GM19043 (cell line): ENCODE measurements around the gene P2RY6.
"Not testable (repeated sequence)": the region's sequence is repeated elsewhere in the genome, so short reads cannot be mapped to it uniquely, and the experiment has no call there.

Source experiments
- ATAC-seq: cut with Tn5 transposase; IDR thresholded peaks from one replicate; pipeline ENCODE4 v1.9.1; 2021; ENCODE audit warnings: low read depth; ENCODE audit not compliant: unreplicated experiment

Gene P2RY6

GRCh38 chr11:73258104-73259035, 13.8 kb upstream of the P2RY6 start:
- ATAC-seq, result no peak

DNA sequence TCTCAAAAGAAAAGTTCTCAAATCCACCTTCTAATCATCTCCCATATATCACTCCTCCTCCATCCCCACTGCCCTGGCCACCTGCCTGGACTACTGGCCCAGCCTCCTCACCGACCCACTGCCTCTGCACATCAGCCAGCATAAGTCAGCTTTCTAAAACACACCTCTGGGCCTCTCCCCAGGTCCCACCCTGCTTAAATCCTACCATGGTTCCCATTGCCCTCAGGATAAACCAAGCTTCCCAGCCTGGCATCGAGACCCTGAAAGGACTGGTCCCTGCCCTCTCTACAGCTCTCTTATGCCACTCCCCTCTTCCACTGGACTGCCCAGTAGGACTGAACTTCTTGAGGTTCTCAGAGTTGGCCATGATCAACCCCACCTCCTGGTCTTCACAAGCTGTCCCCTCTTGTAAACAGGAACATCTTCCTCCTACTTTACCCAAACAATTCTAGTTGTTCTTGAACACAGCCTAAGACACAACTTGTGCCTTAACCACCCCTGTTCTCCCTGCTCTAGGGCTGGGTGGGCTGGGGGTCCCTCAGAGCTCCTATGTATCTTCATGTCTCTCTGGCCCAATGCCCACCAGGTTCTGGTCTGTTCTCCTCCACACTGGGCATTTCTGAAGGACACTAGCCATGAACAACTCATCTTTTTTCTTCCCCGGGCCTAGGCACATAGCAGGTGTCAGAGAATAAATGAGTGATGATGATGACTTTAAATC, 12.6 kb upstream of the P2RY6 start:
- ATAC-seq, result no peak

- no peak for ATAC-seq
Observed at GRCh38 chr11:73260127-73260457, 12.0 kb upstream of the P2RY6 start.

DNA sequence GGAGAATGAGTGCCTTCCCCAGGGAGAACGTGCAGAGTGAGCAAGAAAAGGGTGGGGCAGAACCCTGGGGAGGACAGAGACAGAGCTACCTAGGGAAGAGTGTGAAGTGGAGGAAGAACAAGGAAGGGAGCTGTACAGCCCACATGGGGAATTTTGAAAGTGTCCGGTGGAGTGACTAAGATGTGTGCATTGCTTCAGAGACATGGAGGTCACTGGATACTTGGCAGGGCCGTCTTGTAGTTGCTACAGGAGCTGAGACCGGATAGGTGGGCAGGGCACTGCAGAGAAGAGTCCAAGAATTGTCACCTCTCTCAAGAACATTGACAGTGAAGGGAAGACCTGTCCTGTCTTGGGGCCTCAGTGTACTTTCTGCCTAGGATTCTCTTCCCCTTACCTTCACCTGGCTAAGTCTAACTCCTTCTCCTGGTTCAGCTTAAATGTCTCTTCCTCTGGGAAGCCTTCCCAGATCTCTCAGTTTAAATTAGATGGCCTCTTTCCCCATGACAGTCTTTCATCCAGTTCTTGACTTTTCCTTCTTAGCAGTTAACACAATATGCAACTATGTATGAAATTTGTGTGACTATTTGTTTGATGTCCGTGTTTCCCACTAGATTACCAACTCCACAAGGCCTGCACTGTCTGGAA, 9.2 kb upstream of the P2RY6 start:
- ATAC-seq, result no peak

DNA sequence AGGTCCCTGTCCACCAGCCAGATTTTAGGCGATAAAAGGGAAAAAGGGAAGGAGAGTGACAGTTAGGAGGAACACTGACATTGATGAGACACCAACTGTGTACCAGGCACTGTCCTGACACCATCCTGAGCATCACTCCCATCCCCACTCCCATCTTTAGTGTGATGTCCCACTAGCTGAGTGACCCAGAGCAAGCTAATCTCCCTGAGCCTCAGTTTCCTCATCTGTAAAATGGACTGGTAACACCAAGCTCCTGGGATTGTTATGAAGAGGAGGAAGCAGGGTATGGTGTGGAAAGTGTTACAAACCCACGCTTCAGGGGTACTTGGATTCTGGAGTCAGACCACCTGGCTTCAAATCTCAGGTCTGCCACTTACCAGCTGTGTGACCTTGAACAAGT, 8.5 kb upstream of the P2RY6 start:
- no peak for ATAC-seq

- ATAC-seq, result no peak
Observed at GRCh38 chr11:73265278-73265810, 6.8 kb upstream of the P2RY6 start.

GRCh38 chr11:73265853-73266645, 6.1 kb upstream of the P2RY6 start:
- no peak for ATAC-seq

DNA sequence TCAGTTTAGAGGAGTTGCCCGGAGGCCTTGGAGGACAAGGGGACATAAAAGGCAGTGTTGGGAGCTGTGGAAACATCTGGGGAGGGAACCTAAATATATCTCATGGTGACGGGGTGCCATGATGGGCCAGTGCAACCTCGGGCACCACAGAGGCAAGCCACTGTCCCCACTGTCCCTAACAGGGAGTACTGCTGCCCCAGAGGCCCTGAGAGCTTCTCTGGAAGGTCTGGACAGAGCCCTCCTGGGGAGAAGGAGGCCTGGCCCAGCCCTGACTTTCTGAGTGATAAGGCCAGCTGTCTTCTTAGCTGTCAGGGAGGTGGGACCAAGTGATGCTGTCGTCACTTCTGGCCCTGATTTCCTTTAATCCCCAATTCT, 5.5 kb upstream of the P2RY6 start:
- no peak for ATAC-seq

DNA sequence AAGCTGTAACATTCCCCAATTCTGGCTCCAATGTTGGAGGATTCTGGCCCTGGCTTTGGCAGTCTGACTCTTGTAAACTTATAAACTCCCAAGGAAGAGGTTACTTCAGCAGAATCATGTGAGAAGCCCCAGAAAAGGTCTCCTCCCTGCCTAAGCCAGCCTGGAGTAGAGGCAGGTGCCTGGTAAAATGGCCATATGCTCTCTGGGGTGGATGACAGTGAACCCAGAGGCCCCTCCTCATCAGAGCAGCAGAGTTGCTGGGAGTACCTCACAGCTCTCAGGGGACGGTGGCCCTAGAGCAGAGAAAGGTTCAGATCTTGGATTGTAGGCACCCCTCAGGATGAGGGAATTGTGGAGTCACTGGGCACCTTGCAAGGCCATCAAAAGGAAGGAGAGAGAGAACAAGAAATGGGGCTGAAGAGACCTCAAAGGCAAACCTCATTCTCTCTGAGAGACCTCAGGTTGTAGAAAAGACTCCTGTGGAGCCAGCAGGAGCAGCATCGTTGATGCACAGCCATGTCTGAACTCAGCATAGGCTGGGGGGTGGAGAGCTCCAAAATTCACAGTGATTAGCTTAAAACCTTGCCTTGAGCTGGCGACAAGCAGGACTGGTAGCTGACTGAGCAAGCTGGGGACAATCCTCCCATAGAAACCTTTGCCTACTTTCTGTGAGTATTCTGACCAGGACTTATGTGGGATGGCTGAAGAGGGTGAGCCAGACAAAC, 4.9 kb upstream of the P2RY6 start:
- ATAC-seq, result no peak

GRCh38 chr11:73267906-73268540, 4.1 kb upstream of the P2RY6 start:
- no peak for ATAC-seq

- ATAC-seq, result no peak
Observed at GRCh38 chr11:73268671-73269271, 3.4 kb upstream of the P2RY6 start.

DNA sequence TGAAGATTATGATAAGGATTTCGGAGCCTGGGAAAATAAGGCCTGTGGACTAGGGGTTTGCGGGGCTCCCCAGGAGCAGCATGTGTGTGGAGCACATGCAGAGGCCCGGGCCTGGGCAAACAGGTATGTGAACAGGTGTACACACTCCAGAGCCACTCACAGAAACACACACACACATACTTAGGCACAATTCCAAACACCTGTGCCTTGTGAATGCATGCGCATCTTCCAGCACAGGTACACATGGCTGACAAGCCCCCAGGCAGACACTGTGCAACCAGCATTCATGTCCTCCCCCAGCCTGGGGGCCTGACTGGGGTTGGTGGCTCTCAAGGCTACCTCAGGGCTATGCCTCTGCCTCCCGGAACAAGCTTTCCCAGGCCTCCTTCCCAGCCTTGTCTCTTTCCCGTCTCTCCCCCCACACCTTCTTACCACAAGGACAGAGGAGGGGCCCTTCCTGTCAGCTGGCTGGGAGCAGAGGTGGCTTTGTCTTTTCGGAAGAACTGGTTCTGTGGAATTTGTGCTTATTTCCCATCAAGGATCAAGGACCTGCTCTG, 2.6 kb upstream of the P2RY6 start:
- no peak for ATAC-seq

- ATAC-seq, result no peak
Observed at GRCh38 chr11:73270016-73270854, 1.9 kb upstream of the P2RY6 start.

DNA sequence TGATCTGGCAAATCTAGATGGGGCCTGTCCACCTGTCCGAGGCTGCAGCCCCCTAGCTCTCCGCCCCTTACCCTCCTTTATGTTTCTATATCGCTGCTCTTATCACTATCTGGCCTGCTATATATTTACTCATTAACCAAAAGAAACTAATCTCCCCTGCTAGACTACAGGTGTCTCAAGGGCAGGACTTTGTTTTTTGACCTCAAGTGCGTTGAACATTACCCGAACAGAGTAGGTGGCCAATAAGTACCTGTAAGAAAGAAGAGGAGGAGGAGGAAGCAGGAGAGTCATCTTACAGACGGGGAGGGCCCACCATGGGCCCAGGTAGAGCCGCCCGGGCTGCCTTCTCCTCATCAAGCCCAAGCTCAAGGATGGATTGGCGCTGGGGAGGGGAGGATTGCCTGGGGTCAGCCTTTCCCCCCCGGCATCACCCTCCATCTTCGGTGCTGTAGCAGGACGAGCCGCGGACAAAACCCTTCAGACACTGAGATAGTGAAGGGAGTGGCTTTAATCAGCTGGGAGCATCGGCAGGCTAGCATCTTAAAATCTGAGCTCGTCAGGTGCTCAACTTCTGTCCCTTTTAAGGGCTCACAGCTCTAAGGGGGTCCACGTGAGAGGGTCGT, 1.2 kb upstream of the P2RY6 start:
- no peak for ATAC-seq

GRCh38 chr11:73271478-73271865, 666 bp upstream of the P2RY6 start:
- not testable (repeated sequence) for ATAC-seq

GRCh38 chr11:73272680-73273038, 521 bp downstream of the P2RY6 start:
- ATAC-seq, result no peak

GRCh38 chr11:73273222-73273895, 1.2 kb downstream of the P2RY6 start:
- ATAC-seq, result no peak
